Measurements from ENCODE around the gene MTPN. TPM values are rescaled to one million over a fixed set of nuclear protein-coding genes. Genes with fewer than 3 reads are reported as not detected.

MTPN gene
- total RNA-seq, 2 experiments from 2014 or later = 91.3 to 281 TPM

DNA sequence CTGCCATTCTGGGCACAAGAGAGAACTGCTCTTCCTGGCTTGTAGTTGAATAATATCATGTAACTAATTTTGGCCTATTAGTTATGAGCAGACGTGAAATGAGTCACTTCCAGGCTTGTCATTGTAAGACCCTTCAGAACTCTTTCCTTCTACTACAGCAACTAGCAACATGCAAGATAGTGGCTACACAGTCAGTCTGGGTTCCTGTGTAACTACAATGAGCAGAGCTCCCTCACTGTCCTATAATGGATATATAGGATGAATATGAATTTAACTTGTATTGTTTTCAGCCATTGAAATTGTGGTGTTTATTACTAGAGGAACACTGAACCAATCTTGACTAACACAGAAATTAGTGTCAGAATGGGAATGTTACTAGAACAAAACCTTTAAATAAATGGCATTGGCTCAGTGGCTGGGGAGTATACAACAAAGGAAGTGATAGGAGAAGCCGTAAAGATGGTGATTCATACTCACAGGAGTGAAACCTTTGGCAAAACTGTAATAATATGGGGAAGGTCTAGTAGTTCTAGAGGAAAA, 2.9 kb upstream of the MTPN start:
- Histone ChIP-seq H3K9me3 (ENCODE audit: low read length) (peaks cover 5% of the 10 kb centered on the region; the same call in 1 of the 2 replicates), H3K4me1 (ENCODE audit: insufficient read depth, low read length, poor library complexity, severe bottlenecking) (peaks cover 51% of the 10 kb centered on the region), H4K20me1 (ENCODE audit: insufficient read depth, low read length) (peaks cover 14% of the 10 kb centered on the region), H3K27ac (ENCODE audit: low read depth, low read length, poor library complexity, severe bottlenecking) (peak overlapping the region; percentile 67), H3K4me3 (ENCODE audit: low read depth, low read length, poor library complexity, severe bottlenecking) (peak overlapping the region; percentile 66), H2AFZ (ENCODE audit: low read length) (peak overlapping the region; percentile 72), H3K79me2 (ENCODE audit: insufficient read depth, low read depth, low read length) (peaks cover 53% of the 10 kb centered on the region), H3K9me2 (ENCODE audit: insufficient read depth, low read length) (no peaks in the 10 kb centered on the region), H3K36me3 (ENCODE audit: insufficient read depth, low read length) (peaks cover 17% of the 10 kb centered on the region), H3K4me2 (ENCODE audit: low read length) (peak overlapping the region; percentile 72)
- BruUV-seq (replicated peaks) = no TSS peak
- ChIA-PET POLR2A (interaction anchor here (1.2 to 3.9 kb wide), 2 partner anchors 14 to 35 kb away, joined by 3 to 28 read pairs; no protein-coding TSS in a partner anchor), CTCF (ENCODE audit: unreplicated experiment) (no interaction called here)
- intact Hi-C loops (cut with micrococcal nuclease; ENCODE audit: unreplicated experiment) = loop anchor here (5.0 kb wide), 3 partner anchors 318 to 808 kb away; partner anchors contain the start of genes CYREN and STMP1
- TF ChIP-seq, protein P1, sequence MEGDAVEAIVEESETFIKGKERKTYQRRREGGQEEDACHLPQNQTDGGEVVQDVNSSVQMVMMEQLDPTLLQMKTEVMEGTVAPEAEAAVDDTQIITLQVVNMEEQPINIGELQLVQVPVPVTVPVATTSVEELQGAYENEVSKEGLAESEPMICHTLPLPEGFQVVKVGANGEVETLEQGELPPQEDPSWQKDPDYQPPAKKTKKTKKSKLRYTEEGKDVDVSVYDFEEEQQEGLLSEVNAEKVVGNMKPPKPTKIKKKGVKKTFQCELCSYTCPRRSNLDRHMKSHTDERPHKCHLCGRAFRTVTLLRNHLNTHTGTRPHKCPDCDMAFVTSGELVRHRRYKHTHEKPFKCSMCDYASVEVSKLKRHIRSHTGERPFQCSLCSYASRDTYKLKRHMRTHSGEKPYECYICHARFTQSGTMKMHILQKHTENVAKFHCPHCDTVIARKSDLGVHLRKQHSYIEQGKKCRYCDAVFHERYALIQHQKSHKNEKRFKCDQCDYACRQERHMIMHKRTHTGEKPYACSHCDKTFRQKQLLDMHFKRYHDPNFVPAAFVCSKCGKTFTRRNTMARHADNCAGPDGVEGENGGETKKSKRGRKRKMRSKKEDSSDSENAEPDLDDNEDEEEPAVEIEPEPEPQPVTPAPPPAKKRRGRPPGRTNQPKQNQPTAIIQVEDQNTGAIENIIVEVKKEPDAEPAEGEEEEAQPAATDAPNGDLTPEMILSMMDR (conservative IDR thresholded peaks at IDR 0.05; ENCODE audit: low read length) = no peak
- TF ChIP-seq EZH2phosphoT487 (IDR thresholded peaks at IDR 0.05; ENCODE audit: borderline replicate concordance, low read depth, low read length) = no peak
- no peak for DNase-seq (ENCODE audit: low spot score)

DNA sequence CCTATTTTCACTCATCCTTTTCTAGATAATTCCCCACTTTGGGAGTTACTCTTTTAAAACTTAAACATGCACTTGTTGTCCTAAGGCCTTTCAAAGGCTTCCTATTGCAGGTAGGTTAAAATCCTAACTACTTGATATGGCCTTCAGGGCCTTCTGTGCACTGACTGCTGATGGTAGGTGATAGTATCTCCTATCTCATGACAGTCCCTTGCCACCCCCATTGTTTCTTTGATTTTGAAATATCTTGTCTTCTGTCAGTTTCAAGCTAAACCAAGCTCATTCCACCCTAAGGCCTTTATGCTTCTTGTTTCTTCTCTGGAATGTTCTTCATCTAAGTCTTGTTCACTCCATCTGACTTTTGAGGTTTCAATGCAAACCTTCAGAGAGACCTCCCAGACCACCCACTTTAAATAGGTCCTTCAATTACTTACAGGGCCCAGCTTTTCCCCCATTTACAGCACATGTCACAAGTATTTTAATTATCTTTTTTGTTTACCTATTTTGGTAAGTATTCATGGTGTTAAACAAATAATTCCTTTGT, 2.4 kb upstream of the MTPN start:
- intact Hi-C loops (cut with micrococcal nuclease; ENCODE audit: unreplicated experiment) = loop anchor here (5.0 to 10.0 kb wide), 5 partner anchors 317 to 807 kb away; partner anchors contain the start of genes CYREN and STMP1
- peaks cover 58% of the 10 kb centered on the region for H3K79me2 ChIP-seq (ENCODE audit: insufficient read depth, low read depth, low read length)

More for the DNA sequence above, 2.4 kb upstream of the MTPN start:
- ChIA-PET CTCF (ENCODE audit: unreplicated experiment) (no interaction called here), POLR2A (interaction anchor here (1.2 to 1.6 kb wide), 2 partner anchors 16 to 35 kb away, joined by 3 to 5 read pairs; no protein-coding TSS in a partner anchor)
- Histone ChIP-seq H3K4me1 (ENCODE audit: insufficient read depth, low read length, poor library complexity, severe bottlenecking) (peaks cover 51% of the 10 kb centered on the region), H3K36me3 (ENCODE audit: insufficient read depth, low read length) (peaks cover 17% of the 10 kb centered on the region), H3K9me2 (ENCODE audit: insufficient read depth, low read length) (no peaks in the 10 kb centered on the region), H2AFZ (ENCODE audit: low read length) (peak overlapping the region; percentile 72; the same call in 1 of the 2 replicates), H3K4me2 (ENCODE audit: low read length) (peak overlapping the region; percentile 72), H3K4me3 (ENCODE audit: low read depth, low read length, poor library complexity, severe bottlenecking) (no peak overlapping the region), H3K27ac (ENCODE audit: low read depth, low read length, poor library complexity, severe bottlenecking) (peak overlapping the region; percentile 67), H3K9me3 (ENCODE audit: low read length) (no peaks in the 10 kb centered on the region; the same call in 1 of the 2 replicates), H4K20me1 (ENCODE audit: insufficient read depth, low read length) (peaks cover 19% of the 10 kb centered on the region)
- no peak for DNase-seq (ENCODE audit: low spot score)
- TF ChIP-seq EZH2phosphoT487 (IDR thresholded peaks at IDR 0.05; ENCODE audit: borderline replicate concordance, low read depth, low read length) = no peak
- TF ChIP-seq, protein P1 (conservative IDR thresholded peaks at IDR 0.05; ENCODE audit: low read length) = no peak
- BruUV-seq (replicated peaks) = no TSS peak

Data from OCI-LY7 (cell line).